ENCODE measurements around the gene MARCHF6.
"Not testable (repeated sequence)": the region's sequence is repeated elsewhere in the genome, so short reads cannot be mapped to it uniquely, and the experiment has no call there.

MARCHF6 gene

DNA sequence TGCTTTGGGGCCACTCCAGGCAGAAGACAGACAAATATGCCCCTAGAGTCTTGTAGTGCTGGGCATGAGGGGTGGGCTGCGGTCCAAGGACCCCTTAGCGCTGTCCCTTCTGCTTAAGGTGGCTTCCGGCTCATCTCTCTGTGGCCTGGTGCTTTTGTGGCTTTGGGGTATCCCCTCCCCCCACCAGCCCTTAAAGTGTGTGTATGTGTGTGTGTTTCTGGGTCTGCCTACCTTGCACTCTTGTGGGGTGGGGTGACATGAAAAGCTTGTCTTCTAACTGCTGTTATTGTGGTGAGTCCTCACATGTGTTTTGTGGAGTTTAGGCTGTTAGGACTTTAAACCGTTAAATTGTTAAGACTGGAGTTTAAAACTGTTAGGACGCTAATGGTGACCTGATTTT, 23.6 kb downstream of the MARCHF6 start:
- no peak for DNase-seq

- no peak for DNase-seq
Observed at GRCh38 chr5:10381803-10382202, 28.3 kb downstream of the MARCHF6 start.

- no peak for DNase-seq
Observed at GRCh38 chr5:10384483-10384882, 31.0 kb downstream of the MARCHF6 start.

DNA sequence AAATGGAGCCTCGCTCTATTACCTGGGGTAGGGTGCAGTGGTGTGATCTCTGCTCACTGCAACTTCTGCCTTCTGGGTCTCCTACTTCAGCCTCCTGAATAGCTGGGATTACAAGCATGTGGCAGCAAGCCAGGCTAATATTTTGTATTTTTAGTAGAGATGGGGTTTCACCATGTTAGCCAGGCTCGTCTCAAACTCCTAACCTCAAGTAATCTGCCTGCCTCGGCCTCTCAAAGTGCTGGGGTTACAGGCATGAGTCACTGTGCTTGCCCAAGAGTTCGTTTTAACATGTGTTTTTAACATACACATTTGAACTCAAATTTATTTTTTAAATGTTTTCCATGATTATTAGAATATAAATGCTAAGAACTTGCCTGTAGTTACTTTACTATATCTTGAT, 34.2 kb downstream of the MARCHF6 start:
- no peak for DNase-seq

GRCh38 chr5:10391130-10391529, 37.6 kb downstream of the MARCHF6 start:
- no peak for DNase-seq

- DNase-seq = not testable (repeated sequence)
Observed at GRCh38 chr5:10392567-10393328, 39.3 kb downstream of the MARCHF6 start.

- DNase-seq = no peak
Observed at GRCh38 chr5:10393491-10393890, 40.0 kb downstream of the MARCHF6 start.

- no peak for DNase-seq
Observed at GRCh38 chr5:10396552-10396951, 43.1 kb downstream of the MARCHF6 start.

GRCh38 chr5:10399839-10400238, 46.3 kb downstream of the MARCHF6 start:
- no peak for DNase-seq

DNA sequence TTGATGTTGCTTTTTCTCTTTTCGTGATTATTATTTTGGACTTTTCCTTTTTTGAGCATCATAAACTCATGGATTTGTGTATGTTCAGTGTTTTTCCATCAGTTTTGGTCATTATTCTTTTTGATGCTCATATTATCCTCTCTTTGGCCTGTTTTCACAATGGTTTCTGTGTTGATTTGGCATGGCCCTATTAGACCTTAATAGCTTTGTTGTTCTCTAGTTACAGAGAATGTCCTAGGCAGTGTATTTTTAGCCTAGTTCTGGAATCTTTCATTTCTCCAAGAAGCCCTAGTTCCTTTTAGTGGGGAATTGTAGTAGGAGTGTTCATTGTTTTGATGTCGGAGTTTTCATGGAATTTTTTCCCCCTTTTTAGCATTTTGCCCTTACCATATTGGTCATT, 46.9 kb downstream of the MARCHF6 start:
- no peak for DNase-seq

- no peak for DNase-seq
Observed at GRCh38 chr5:10400831-10401230, 47.3 kb downstream of the MARCHF6 start.

- DNase-seq = no peak
Observed at GRCh38 chr5:10401498-10401897, 48.0 kb downstream of the MARCHF6 start.

All from NCI-H1694 treated with DMSO at 0.1 percent for 48 hours (cell line).